H9 (cell line): ENCODE measurements around the gene SCP2D1. TPM values are rescaled to one million over a fixed set of nuclear protein-coding genes. Genes with fewer than 3 reads are reported as not detected.
A peak's percentile ranks its signal among the peaks of the same experiment; 100 is the strongest.

ENCODE experiments used
- DNase-seq: peaks from one replicate; pipeline ENCODE4 v3.0.0-alpha.2; 2017
- H2AFZ ChIP-seq: one replicate; pipeline ENCODE4 v1.6.1; 2013; ENCODE audit warnings: mild to moderate bottlenecking, low read length, control low read depth, moderate library complexity
- H2AK5ac ChIP-seq: 2 replicates; pipeline ENCODE4 v1.6.1; 2013; ENCODE audit warnings: low read length, control low read depth, mixed read lengths; ENCODE audit not compliant: insufficient read length
- H2BK120ac ChIP-seq: one replicate; pipeline ENCODE4 v1.6.1; 2013; ENCODE audit warnings: low read depth, mild to moderate bottlenecking, low read length, control low read depth, inconsistent platforms; ENCODE audit not compliant: poor library complexity, severe bottlenecking
- H2BK12ac ChIP-seq: 2 replicates; pipeline ENCODE4 v1.6.1; 2013; ENCODE audit warnings: low read length, control low read depth, mixed read lengths, low read depth; ENCODE audit not compliant: insufficient read length
- H2BK15ac ChIP-seq: 2 replicates; pipeline ENCODE4 v1.6.1; 2013; ENCODE audit warnings: low read depth, low read length, control low read depth
- H2BK20ac ChIP-seq: one replicate; pipeline ENCODE4 v1.6.1; 2013; ENCODE audit warnings: low read depth, mild to moderate bottlenecking, low read length, control low read depth, inconsistent platforms; ENCODE audit not compliant: poor library complexity, severe bottlenecking
- H2BK5ac ChIP-seq: 2 replicates; pipeline ENCODE4 v1.6.1; 2013; ENCODE audit warnings: low read length, control low read depth, mixed read lengths; ENCODE audit not compliant: insufficient read length
- H3K14ac ChIP-seq: 2 replicates; pipeline ENCODE4 v1.6.1; 2013; ENCODE audit warnings: low read length, control low read depth; ENCODE audit not compliant: insufficient read depth
- H3K18ac ChIP-seq: 2 replicates; pipeline ENCODE4 v1.6.1; 2013; ENCODE audit warnings: low read depth, mild to moderate bottlenecking, mixed read lengths, low read length, control low read depth; ENCODE audit not compliant: insufficient read length
- H3K23ac ChIP-seq: 2 replicates; pipeline ENCODE4 v1.6.1; 2013; ENCODE audit warnings: low read length, control low read depth, mixed read lengths, low read depth; ENCODE audit not compliant: insufficient read length
- H3K23me2 ChIP-seq: 2 replicates; pipeline ENCODE4 v1.6.1; 2013; ENCODE audit warnings: low read depth, mild to moderate bottlenecking, mixed read lengths, low read length, control low read depth; ENCODE audit not compliant: insufficient read length, poor library complexity, severe bottlenecking
- H3K27ac ChIP-seq: 2 replicates; pipeline ENCODE4 v1.5.1; 2013; ENCODE audit warnings: low read length, control low read depth, mixed read lengths, low read depth; ENCODE audit not compliant: insufficient read length
- H3K27me3 ChIP-seq: 2 replicates; pipeline ENCODE4 v1.6.1; 2013; ENCODE audit warnings: low read length, control low read depth, inconsistent platforms; ENCODE audit not compliant: insufficient read depth
- H3K4ac ChIP-seq: 2 replicates; pipeline ENCODE4 v1.6.1; 2013; ENCODE audit warnings: low read depth, mild to moderate bottlenecking, control low read depth, inconsistent platforms, low read length, moderate library complexity
- H3K4me1 ChIP-seq: 2 replicates; pipeline ENCODE4 v1.6.1; 2013; ENCODE audit warnings: low read length, control low read depth, inconsistent platforms; ENCODE audit not compliant: insufficient read depth
- H3K4me2 ChIP-seq: 2 replicates; pipeline ENCODE4 v1.6.1; 2013; ENCODE audit warnings: low read length, control low read depth, mixed read lengths; ENCODE audit not compliant: insufficient read length, insufficient read depth
- H3K56ac ChIP-seq: 2 replicates; pipeline ENCODE4 v1.6.1; 2013; ENCODE audit warnings: low read depth, mild to moderate bottlenecking, mixed read lengths, low read length, control low read depth; ENCODE audit not compliant: insufficient read length
- H3K79me1 ChIP-seq: 2 replicates; pipeline ENCODE4 v1.6.1; 2013; ENCODE audit warnings: low read depth, mild to moderate bottlenecking, moderate library complexity, low read length, control low read depth, inconsistent platforms; ENCODE audit not compliant: insufficient read depth, poor library complexity, severe bottlenecking
- H3K79me2 ChIP-seq: 2 replicates; pipeline ENCODE4 v1.6.1; 2013; ENCODE audit warnings: low read length, control low read depth, inconsistent platforms; ENCODE audit not compliant: insufficient read depth
- H3K9ac ChIP-seq: 2 replicates; pipeline ENCODE4 v1.6.1; 2013; ENCODE audit warnings: low read length, control low read depth, mixed read lengths; ENCODE audit not compliant: insufficient read length; ENCODE audit errors: extremely low read depth
- H3K9me3 ChIP-seq: one replicate; pipeline ENCODE4 v1.6.1; 2013; ENCODE audit warnings: low read depth, low read length, inconsistent platforms; ENCODE audit not compliant: control insufficient read depth
- H3T11ph ChIP-seq: one replicate; pipeline ENCODE4 v1.6.1; 2013; ENCODE audit warnings: mild to moderate bottlenecking, low read length, control low read depth, inconsistent platforms
- H4K20me1 ChIP-seq: one replicate; pipeline ENCODE4 v1.6.1; 2013; ENCODE audit not compliant: control insufficient read depth, insufficient read length, insufficient read depth
- H4K5ac ChIP-seq: 2 replicates; pipeline ENCODE4 v1.6.1; 2013; ENCODE audit warnings: low read depth, mild to moderate bottlenecking, mixed read lengths, low read length, control low read depth; ENCODE audit not compliant: insufficient read length
- H4K8ac ChIP-seq: replicated peaks from 2 replicates; pipeline ENCODE4 v1.6.1; 2013; ENCODE audit warnings: low read length, control low read depth, mixed read lengths, low read depth; ENCODE audit not compliant: insufficient read length
- H4K91ac ChIP-seq: 2 replicates; pipeline ENCODE4 v1.6.1; 2013; ENCODE audit warnings: low read depth, mild to moderate bottlenecking, moderate library complexity, mixed read lengths, low read length, control low read depth; ENCODE audit not compliant: insufficient read length
- H3K27ac Mint-ChIP-seq, 3 experiments: 2 replicates in 2 of 3; 3 replicates in 1 of 3; pipeline ENCODE4 v1.8.0; 2020 to 2021; ENCODE audit warnings: mixed read lengths in 3 of 3, mild to moderate bottlenecking in 1 of 3, moderate library complexity in 1 of 3
- H3K27me3 Mint-ChIP-seq: 2 replicates; pipeline ENCODE4 v1.8.0; 2021; ENCODE audit warnings: low read depth, mild to moderate bottlenecking, moderate library complexity, mixed read lengths
- H3K36me3 Mint-ChIP-seq, 3 experiments: 2 replicates in 2 of 3; 3 replicates in 1 of 3; pipeline ENCODE4 v1.8.0; 2020 to 2021; ENCODE audit warnings: low read depth in 3 of 3, mixed read lengths in 3 of 3; ENCODE audit not compliant: insufficient read depth in 1 of 3
- H3K4me1 Mint-ChIP-seq, 2 experiments: 2 replicates each; pipeline ENCODE4 v1.8.0; 2020; ENCODE audit warnings: mixed read lengths in 2 of 2
- H3K4me3 Mint-ChIP-seq, 2 experiments: 2 replicates in 1 of 2; 3 replicates in 1 of 2; pipeline ENCODE4 v1.8.0; 2020 to 2021; ENCODE audit warnings: mild to moderate bottlenecking in 2 of 2, mixed read lengths in 2 of 2, moderate library complexity in 1 of 2
- H3K9me3 Mint-ChIP-seq, 2 experiments: 2 replicates in 1 of 2; 3 replicates in 1 of 2; pipeline ENCODE4 v1.8.0; 2020; ENCODE audit warnings: mild to moderate bottlenecking in 2 of 2, mixed read lengths in 2 of 2, moderate library complexity in 1 of 2
- WGBS: extraction: QIAGEN DNeasy Blood & Tissue Kit; methylation state at CpG from one replicate; pipeline ENCODE4 v1.1.7; 2013; ENCODE audit warnings: missing lambda C conversion rate, low lambda C conversion rate, mixed read lengths; ENCODE audit not compliant: insufficient read length; ENCODE audit errors: extremely low coverage; 5-methylcytosine and 5-hydroxymethylcytosine counted together
- total RNA-seq: library from RNA; stranded (reverse); gene quantifications from 2 replicates; pipeline ENCODE4 v1.2.1, GENCODE V29; 2021
- TF ChIP-seq, protein P1 (sequence below): fragments of 200-600 bp; sonication (generic); conservative IDR thresholded peaks from 3 replicates; pipeline ENCODE4 v1.8.0; 2021; ENCODE audit warnings: antibody characterized with exemption, mild to moderate bottlenecking

SCP2D1 gene
- total RNA-seq, 1 experiment from 2014 or later, result not detected

DNA sequence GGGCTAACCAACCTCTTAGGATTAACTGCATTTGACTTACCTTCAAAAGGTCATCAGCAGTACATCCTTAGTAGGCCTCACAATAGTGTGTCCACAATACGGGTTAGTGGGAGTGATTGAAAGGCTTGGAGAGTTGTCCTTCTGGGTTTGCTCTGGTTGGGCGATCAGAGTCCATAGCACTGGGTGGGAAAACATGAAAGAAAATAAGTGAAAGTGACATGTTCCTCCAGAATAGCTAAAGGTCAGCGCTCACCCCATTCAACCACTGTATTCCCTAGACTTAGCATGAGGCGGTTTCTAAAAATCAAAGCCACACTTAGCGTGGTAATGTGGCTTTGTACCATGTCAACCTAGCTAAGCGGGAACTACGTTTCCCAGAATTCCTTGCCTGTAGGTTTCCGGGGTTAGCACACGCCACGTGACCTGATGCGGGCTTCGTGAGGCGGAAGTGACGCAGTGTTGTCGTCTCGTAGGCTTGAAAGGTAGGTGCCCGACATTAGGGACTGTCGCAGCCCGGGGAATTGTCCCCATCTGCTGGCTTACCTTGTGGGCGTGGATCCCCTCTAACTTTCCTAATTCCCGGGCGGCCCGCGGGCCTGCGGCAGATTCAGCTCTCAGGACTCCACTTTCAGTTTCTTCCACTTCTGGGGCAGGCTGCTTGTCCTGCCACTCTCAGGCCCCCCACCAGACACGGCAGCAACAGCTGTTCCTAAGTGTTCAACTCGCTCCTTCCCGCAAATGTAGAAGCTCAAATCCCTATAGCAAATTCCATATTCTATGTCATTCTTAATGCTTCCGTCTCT lies 19.8 kb upstream of the SCP2D1 start:
- peaks cover 56% of the 10 kb centered on the region for H3K27me3 Mint-ChIP-seq
- Histone ChIP-seq H3K23me2 (no peaks in the 10 kb centered on the region), H3K23ac (no peak overlapping the region), H4K91ac (no peak overlapping the region), H4K5ac (no peak overlapping the region), H4K20me1 (no peaks in the 10 kb centered on the region), H3K79me2 (no peaks in the 10 kb centered on the region), H2BK5ac (no peak overlapping the region), H2BK120ac (no peak overlapping the region), H3T11ph (no peak overlapping the region), H3K4me2 (peak overlapping the region; percentile 53), H3K27me3 (no peaks in the 10 kb centered on the region), H3K9ac (peak overlapping the region; percentile 50), H3K4me1 (peaks cover 6% of the 10 kb centered on the region; the same call in 1 of the 2 replicates), H3K79me1 (no peaks in the 10 kb centered on the region), H3K56ac (no peak overlapping the region), H3K9me3 (no peaks in the 10 kb centered on the region), H2BK15ac (no peak overlapping the region), H3K18ac (no peak overlapping the region), H4K8ac (no peak overlapping the region), H3K27ac (no peak overlapping the region), H2BK12ac (no peak overlapping the region), H2BK20ac (no peak overlapping the region), H3K4ac (no peak overlapping the region), H3K14ac (no peak overlapping the region), H2AFZ (peak overlapping the region; percentile 93), H2AK5ac (no peak overlapping the region)
- peak; percentile 91 for DNase-seq
- no peaks in the 10 kb centered on the region for H3K36me3 Mint-ChIP-seq
- no CpG with 5 or more reads among the region's 29 CpGs for WGBS
- no peaks in the 10 kb centered on the region; a peak in 1 of 5 replicates for H3K9me3 Mint-ChIP-seq
- peak overlapping the region; percentile 86 to 89 for H3K4me3 Mint-ChIP-seq
- peak overlapping the region; percentile 8 to 96 (median 36); a peak in 4 of 7 replicates for H3K27ac Mint-ChIP-seq
- TF ChIP-seq, protein P1, sequence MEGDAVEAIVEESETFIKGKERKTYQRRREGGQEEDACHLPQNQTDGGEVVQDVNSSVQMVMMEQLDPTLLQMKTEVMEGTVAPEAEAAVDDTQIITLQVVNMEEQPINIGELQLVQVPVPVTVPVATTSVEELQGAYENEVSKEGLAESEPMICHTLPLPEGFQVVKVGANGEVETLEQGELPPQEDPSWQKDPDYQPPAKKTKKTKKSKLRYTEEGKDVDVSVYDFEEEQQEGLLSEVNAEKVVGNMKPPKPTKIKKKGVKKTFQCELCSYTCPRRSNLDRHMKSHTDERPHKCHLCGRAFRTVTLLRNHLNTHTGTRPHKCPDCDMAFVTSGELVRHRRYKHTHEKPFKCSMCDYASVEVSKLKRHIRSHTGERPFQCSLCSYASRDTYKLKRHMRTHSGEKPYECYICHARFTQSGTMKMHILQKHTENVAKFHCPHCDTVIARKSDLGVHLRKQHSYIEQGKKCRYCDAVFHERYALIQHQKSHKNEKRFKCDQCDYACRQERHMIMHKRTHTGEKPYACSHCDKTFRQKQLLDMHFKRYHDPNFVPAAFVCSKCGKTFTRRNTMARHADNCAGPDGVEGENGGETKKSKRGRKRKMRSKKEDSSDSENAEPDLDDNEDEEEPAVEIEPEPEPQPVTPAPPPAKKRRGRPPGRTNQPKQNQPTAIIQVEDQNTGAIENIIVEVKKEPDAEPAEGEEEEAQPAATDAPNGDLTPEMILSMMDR, result 0 out of 3 replicates have a peak, but pooled peaks have one; percentile 11
- peaks cover 4 to 5% of the 10 kb centered on the region in 2 experiments; a peak in 3 of 4 replicates for H3K4me1 Mint-ChIP-seq
